ENCODE data around the gene ZIM2.

- TF ChIP-seq CTCF (conservative IDR thresholded peaks at IDR 0.05) = no peak
- no peak for TF ChIP-seq EZH2 (IDR thresholded peaks at IDR 0.05; ENCODE audit: low read depth)
Observed at GRCh38 chr19:56821209-56821608, 19.3 kb downstream of the ZIM2 start.

All from PC-9 (cell line).